ENCODE measurements around the gene SLC2A11.
"Not testable (repeated sequence)": the region's sequence is repeated elsewhere in the genome, so short reads cannot be mapped to it uniquely, and the experiment has no call there.

GRCh38 chr22:23921586-23922201 lies 64.0 kb downstream of the SLC2A11 start:
- TF ChIP-seq CTCF (conservative IDR thresholded peaks at IDR 0.05; ENCODE audit: low read depth, low read length); EZH2 (IDR thresholded peaks at IDR 0.05; ENCODE audit: borderline replicate concordance, low read depth, low read length, poor library complexity, severe bottlenecking): not testable (repeated sequence)
